Sigmoid colon (tissue), 4 donors: ENCODE measurements around the gene ROBO3.

ENCODE experiments used
- EP300 ChIP-seq, 4 donors: sonication (generic); formaldehyde crosslinking; IDR thresholded peaks; one replicate each; pipeline ENCODE4 v1.6.1; 2017; ENCODE audit warnings: antibody characterized with exemption in 4 of 4
- POLR2A ChIP-seq, 2 donors: fragments of 450-650 bp; IDR thresholded peaks; one replicate each; pipeline ENCODE4 v1.6.1; 2016; ENCODE audit warnings: antibody characterized with exemption in 2 of 2, mild to moderate bottlenecking in 2 of 2, moderate library complexity in 2 of 2
- TF ChIP-seq, protein P1 (sequence below), 4 experiments: fragments of 450-650 bp in 3 of 4; fragments of 200-600 bp in 1 of 4; IDR thresholded peaks; one replicate each; pipeline ENCODE4 v1.5.1; 2016 to 2019; ENCODE audit warnings: antibody characterized with exemption in 4 of 4, mild to moderate bottlenecking in 3 of 4, moderate library complexity in 2 of 4

DNA sequence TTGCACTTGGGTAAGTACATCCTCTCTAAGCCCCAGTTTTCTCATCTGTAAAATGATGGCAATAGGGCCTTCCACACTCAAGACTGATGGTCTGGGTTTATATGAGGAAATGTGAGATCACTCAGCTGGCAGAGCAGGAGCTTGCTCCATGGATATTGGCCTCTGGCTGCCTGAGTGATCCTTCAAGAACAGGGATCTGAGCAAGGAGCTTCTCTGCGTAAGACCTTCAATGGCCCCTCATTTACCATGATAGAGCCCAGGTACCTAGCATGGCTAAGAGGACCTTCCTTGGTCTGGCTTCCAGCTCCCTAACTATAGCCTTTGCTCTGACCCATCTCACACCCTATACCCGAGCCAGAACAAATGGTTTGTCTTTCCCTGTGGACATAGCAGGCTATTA, 26.9 kb downstream of the ROBO3 start:
- no peak for TF ChIP-seq POLR2A (IDR thresholded peaks at IDR 0.05)
- TF ChIP-seq, protein P1, sequence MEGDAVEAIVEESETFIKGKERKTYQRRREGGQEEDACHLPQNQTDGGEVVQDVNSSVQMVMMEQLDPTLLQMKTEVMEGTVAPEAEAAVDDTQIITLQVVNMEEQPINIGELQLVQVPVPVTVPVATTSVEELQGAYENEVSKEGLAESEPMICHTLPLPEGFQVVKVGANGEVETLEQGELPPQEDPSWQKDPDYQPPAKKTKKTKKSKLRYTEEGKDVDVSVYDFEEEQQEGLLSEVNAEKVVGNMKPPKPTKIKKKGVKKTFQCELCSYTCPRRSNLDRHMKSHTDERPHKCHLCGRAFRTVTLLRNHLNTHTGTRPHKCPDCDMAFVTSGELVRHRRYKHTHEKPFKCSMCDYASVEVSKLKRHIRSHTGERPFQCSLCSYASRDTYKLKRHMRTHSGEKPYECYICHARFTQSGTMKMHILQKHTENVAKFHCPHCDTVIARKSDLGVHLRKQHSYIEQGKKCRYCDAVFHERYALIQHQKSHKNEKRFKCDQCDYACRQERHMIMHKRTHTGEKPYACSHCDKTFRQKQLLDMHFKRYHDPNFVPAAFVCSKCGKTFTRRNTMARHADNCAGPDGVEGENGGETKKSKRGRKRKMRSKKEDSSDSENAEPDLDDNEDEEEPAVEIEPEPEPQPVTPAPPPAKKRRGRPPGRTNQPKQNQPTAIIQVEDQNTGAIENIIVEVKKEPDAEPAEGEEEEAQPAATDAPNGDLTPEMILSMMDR (IDR thresholded peaks at IDR 0.05), result no peak
- TF ChIP-seq EP300 (IDR thresholded peaks at IDR 0.05), result no peak
